ENCODE measurements around the gene CALCB. TPM values are rescaled to one million over a fixed set of nuclear protein-coding genes. Genes with fewer than 3 reads are reported as not detected.

Gene CALCB
- total and polyA plus RNA-seq, 2 of the 8 experiments (the other 6 are each of a cell fraction or from before 2014, with no cell fraction given), result 3.7 to 4.2 TPM

GRCh38 chr11:15072551-15073143 lies 746 bp upstream of the CALCB start:
- Histone ChIP-seq H2BK15ac (ENCODE audit: low read length) (no peak overlapping the region), H3K14ac (ENCODE audit: insufficient read length) (no peak overlapping the region), H2AFZ (ENCODE audit: low read length) (no peak overlapping the region), H4K8ac (ENCODE audit: extremely low read depth, insufficient read depth, low read length) (0 out of 2 replicates have a peak overlapping the region, but pooled peaks have one; percentile 31), H3K56ac (replicated peaks; ENCODE audit: insufficient read length, low read depth, low read length) (no peak overlapping the region), H3K4me2 (ENCODE audit: insufficient read depth in 1 of 2, low read depth in 2 of 2, low read length in 2 of 2) (peak overlapping the region in 1 of 2 experiments; percentile 77; a peak in 2 of 4 replicates), H4K91ac (replicated peaks; ENCODE audit: insufficient read length, low read length) (no peak overlapping the region), H3K9ac (replicated peaks in 1 of 4; ENCODE audit: extremely low read depth in 1 of 4, low read depth in 3 of 4, low read length in 3 of 4) (no peak overlapping the region), H3K23me2 (ENCODE audit: low read depth, low read length) (peaks cover 11% of the 10 kb centered on the region; the same call in 1 of the 2 replicates), H3K18ac (ENCODE audit: extremely low read depth, low read length) (no peak overlapping the region), H4K20me1 (replicated peaks in 1 of 2; ENCODE audit: control insufficient read depth in 1 of 2, insufficient read depth in 2 of 2, low read length in 2 of 2) (no peaks in the 10 kb centered on the region), H3K4me1 (replicated peaks in 1 of 4; ENCODE audit: control insufficient read depth in 3 of 4, insufficient read depth in 4 of 4, low read length in 3 of 4) (peaks cover 0 to 4% (median 2%) of the 10 kb centered on the region in 4 experiments; a peak in 3 of 7 replicates), H3K4ac (replicated peaks; ENCODE audit: insufficient read length, low read depth, low read length) (no peak overlapping the region), H3K4me3 (ENCODE audit: extremely low read depth in 1 of 4, insufficient read depth in 2 of 4, low read depth in 3 of 4, low read length in 4 of 4) (peak overlapping the region in 1 of 4 experiments; percentile 59; a peak in 2 of 8 replicates), H2BK20ac (ENCODE audit: low read length) (no peak overlapping the region), H2BK120ac (replicated peaks; ENCODE audit: low read depth, low read length) (no peak overlapping the region), H3K27ac (ENCODE audit: low read depth, low read length) (no peak overlapping the region), H3K79me1 (ENCODE audit: low read depth, low read length) (no peaks in the 10 kb centered on the region), H4K5ac (ENCODE audit: insufficient read length, low read depth, low read length) (no peak overlapping the region), H3K79me2 (ENCODE audit: control insufficient read depth in 1 of 2, insufficient read depth in 2 of 2, low read length in 2 of 2) (no peaks in the 10 kb centered on the region), H2BK5ac (ENCODE audit: low read depth, low read length) (no peak overlapping the region), H2AK5ac (ENCODE audit: low read depth, low read length) (no peak overlapping the region), H3K9me3 (ENCODE audit: insufficient read depth in 2 of 2, low read depth in 1 of 2, low read length in 1 of 2) (peaks cover 6 to 8% of the 10 kb centered on the region in 2 experiments; a peak in 2 of 4 replicates), H3K23ac (ENCODE audit: insufficient read length) (no peak overlapping the region), H3K27me3 (replicated peaks in 1 of 4; ENCODE audit: control insufficient read depth in 3 of 4, extremely low read depth in 1 of 4, insufficient read depth in 3 of 4, low read length in 3 of 4) (peaks cover 4 to 24% (median 20%) of the 10 kb centered on the region in 4 experiments), H3K36me3 (ENCODE audit: control insufficient read depth in 2 of 4, insufficient read depth in 4 of 4, low read length in 3 of 4) (no peaks in the 10 kb centered on the region), H2BK12ac (ENCODE audit: low read depth, low read length) (no peak overlapping the region)
- TF ChIP-seq CHD2 (IDR thresholded peaks at IDR 0.05; ENCODE audit: low read length), result no peak
- DNase-seq (ENCODE audit: low read depth in 1 of 2, low spot score in 2 of 2) (no peak), FAIRE-seq (no peak)
- ChIA-PET POLR2A (ENCODE audit: partially characterized antibody) (no interaction called here), CTCF (ENCODE audit: partially characterized antibody) (interaction anchor here (0.9 to 7.1 kb wide), 15 partner anchors 12 to 168 kb away, joined by 3 to 101 read pairs (median 4); partner anchors contain the start of gene CALCA)
- 90% methylated on average over 20 of the region's 23 CpGs; no CpG with 5 or more reads in 1 of the 2 experiments for WGBS, 2 experiments (ENCODE audit: extremely low coverage in 1 of 2, insufficient coverage in 1 of 2, insufficient read length in 1 of 2, insufficient replicate concordance in 2 of 2, low coverage in 1 of 2, low lambda C conversion rate in 2 of 2, missing lambda C conversion rate in 1 of 2)
